MM.1S (cell line): ENCODE measurements around the gene SPRING1.

Experiments
- DNase-seq: peaks from one replicate; pipeline ENCODE4 v3.0.0-alpha.2; 2015
- H2AFZ ChIP-seq: fragments of 300-600 bp; sonication (generic); 2 replicates; pipeline ENCODE4 v1.6.0; 2016; ENCODE audit warnings: antibody characterized with exemption, low read length
- H3F3A ChIP-seq: fragments of 300-600 bp; sonication (generic); 2 replicates; pipeline ENCODE4 v1.6.1; 2016; ENCODE audit warnings: mild to moderate bottlenecking, antibody characterized with exemption, low read length, moderate library complexity, mixed read lengths; ENCODE audit not compliant: insufficient read depth
- H3K27ac ChIP-seq: fragments of 300-600 bp; sonication (generic); 2 replicates; pipeline ENCODE4 v1.5.1; 2016; ENCODE audit warnings: mild to moderate bottlenecking, low read length
- H3K27me3 ChIP-seq: fragments of 300-600 bp; sonication (generic); replicated peaks from 2 replicates; pipeline ENCODE4 v1.6.0; 2016; ENCODE audit warnings: low read length; ENCODE audit not compliant: insufficient read depth
- H3K36me3 ChIP-seq: fragments of 300-600 bp; sonication (generic); replicated peaks from 2 replicates; pipeline ENCODE4 v1.6.1; 2016; ENCODE audit warnings: mild to moderate bottlenecking, low read length, mixed read lengths; ENCODE audit not compliant: insufficient read depth
- H3K4me1 ChIP-seq: fragments of 300-600 bp; sonication (generic); 2 replicates; pipeline ENCODE4 v1.6.1; 2016; ENCODE audit warnings: low read length, mixed read lengths
- H3K4me2 ChIP-seq: fragments of 300-600 bp; sonication (generic); 2 replicates; pipeline ENCODE4 v1.6.0; 2016; ENCODE audit warnings: low read depth, low read length
- H3K4me3 ChIP-seq: fragments of 300-600 bp; sonication (generic); 2 replicates; pipeline ENCODE4 v1.5.1; 2016; ENCODE audit warnings: low read length, mixed read lengths
- H3K79me2 ChIP-seq: fragments of 300-600 bp; sonication (generic); 2 replicates; pipeline ENCODE4 v1.6.1; 2016; ENCODE audit warnings: mixed run types, low read length, mixed read lengths
- H3K9ac ChIP-seq: fragments of 300-600 bp; sonication (generic); 2 replicates; pipeline ENCODE4 v1.6.1; 2016; ENCODE audit warnings: low read length, mixed read lengths
- H3K9me2 ChIP-seq: fragments of 300-600 bp; sonication (generic); replicated peaks from 2 replicates; pipeline ENCODE4 v1.6.1; 2016; ENCODE audit warnings: mild to moderate bottlenecking, low read length, mixed read lengths; ENCODE audit not compliant: insufficient read depth
- H3K9me3 ChIP-seq: fragments of 300-600 bp; sonication (generic); replicated peaks from 2 replicates; pipeline ENCODE4 v1.6.1; 2016; ENCODE audit warnings: mild to moderate bottlenecking, low read length, mixed read lengths; ENCODE audit not compliant: insufficient read depth
- H4K20me1 ChIP-seq: fragments of 300-600 bp; sonication (generic); 2 replicates; pipeline ENCODE4 v1.6.1; 2016; ENCODE audit warnings: mild to moderate bottlenecking, low read length, moderate library complexity, mixed read lengths; ENCODE audit not compliant: insufficient read depth
- CTCF ChIP-seq: fragments of 300-600 bp; sonication (generic); IDR thresholded peaks from 2 replicates; pipeline ENCODE4 v1.5.1; 2016; ENCODE audit warnings: antibody characterized with exemption, low read length, mixed read lengths
- EZH2 ChIP-seq: fragments of 300-600 bp; sonication (generic); optimal IDR thresholded peaks from 2 replicates; pipeline ENCODE3; 2017; ENCODE audit warnings: low read depth, mild to moderate bottlenecking, antibody characterized with exemption, low read length, mixed read lengths
- EZH2phosphoT487 ChIP-seq: fragments of 300-600 bp; sonication (generic); IDR thresholded peaks from 2 replicates; pipeline ENCODE4 v1.6.1; 2018; ENCODE audit warnings: antibody characterized with exemption, low read length

Gene SPRING1

GRCh38 chr12:116701432-116701831 lies 36.4 kb downstream of the SPRING1 start:
- no peaks in the 10 kb centered on the region for H3K9me2 ChIP-seq
- no peaks in the 10 kb centered on the region for H3K79me2 ChIP-seq
- H3K27ac ChIP-seq: no peak overlapping the region
- peaks cover 4% of the 10 kb centered on the region; the same call in 1 of the 2 replicates for H3K4me1 ChIP-seq
- TF ChIP-seq CTCF (no peak), EZH2 (no peak), EZH2phosphoT487 (no peak)
- no peak for DNase-seq
- no peaks in the 10 kb centered on the region for H3K36me3 ChIP-seq
- no peak overlapping the region for H3K4me3 ChIP-seq
- H3K4me2 ChIP-seq: no peak overlapping the region
- no peaks in the 10 kb centered on the region for H3K27me3 ChIP-seq
- no peaks in the 10 kb centered on the region for H3K9me3 ChIP-seq
- no peak overlapping the region for H3K9ac ChIP-seq
- no peak overlapping the region for H2AFZ ChIP-seq
- H3F3A ChIP-seq: no peaks in the 10 kb centered on the region
- no peaks in the 10 kb centered on the region for H4K20me1 ChIP-seq

GRCh38 chr12:116700066-116700465 lies 37.8 kb downstream of the SPRING1 start:
- no peaks in the 10 kb centered on the region for H3K9me3 ChIP-seq
- no peaks in the 10 kb centered on the region for H3K36me3 ChIP-seq
- no peak for DNase-seq
- TF ChIP-seq EZH2 (no peak), CTCF (no peak), EZH2phosphoT487 (no peak)
- no peaks in the 10 kb centered on the region for H3K9me2 ChIP-seq
- no peak overlapping the region for H3K4me3 ChIP-seq
- no peak overlapping the region for H2AFZ ChIP-seq
- peaks cover 4% of the 10 kb centered on the region; the same call in 1 of the 2 replicates for H3K4me1 ChIP-seq
- H3K4me2 ChIP-seq: no peak overlapping the region
- H4K20me1 ChIP-seq: no peaks in the 10 kb centered on the region
- H3K27ac ChIP-seq: no peak overlapping the region
- no peaks in the 10 kb centered on the region for H3K27me3 ChIP-seq
- H3F3A ChIP-seq: no peaks in the 10 kb centered on the region
- no peak overlapping the region for H3K9ac ChIP-seq
- no peaks in the 10 kb centered on the region for H3K79me2 ChIP-seq

GRCh38 chr12:116698554-116699075 lies 39.3 kb downstream of the SPRING1 start:
- Histone ChIP-seq H3K9ac (no peak overlapping the region), H3K4me2 (no peak overlapping the region), H3K27ac (no peak overlapping the region), H3K36me3 (no peaks in the 10 kb centered on the region), H4K20me1 (no peaks in the 10 kb centered on the region), H3K27me3 (no peaks in the 10 kb centered on the region), H3K9me3 (no peaks in the 10 kb centered on the region), H3K79me2 (no peaks in the 10 kb centered on the region), H3K4me1 (peaks cover 3% of the 10 kb centered on the region; the same call in 1 of the 2 replicates), H3F3A (no peaks in the 10 kb centered on the region), H3K9me2 (no peaks in the 10 kb centered on the region), H2AFZ (no peak overlapping the region), H3K4me3 (no peak overlapping the region)
- TF ChIP-seq EZH2phosphoT487 (no peak), EZH2 (no peak), CTCF (no peak)
- DNase-seq: no peak
